IMR-90 (cell line): ENCODE measurements around the gene RAP2A. TPM values are rescaled to one million over a fixed set of nuclear protein-coding genes. Genes with fewer than 3 reads are reported as not detected.

Experiments
- ATAC-seq: fragments of 200-7000 bp; cut with Tn5 transposase; 2 replicates; pipeline ENCODE4 v1.9.1; 2020; ENCODE audit warnings: low read depth, mild to moderate bottlenecking, moderate library complexity
- BruUV-seq: library from RNA; stranded (reverse); fragments of 400-500 nt; replicated peaks from 2 replicates; lab custom pipeline; 2021; lab: Mats Ljungman, UMichigan
- CTCF ChIA-PET: fragments of 300-600 bp; formaldehyde crosslinking; extraction: SDS; loops from one replicate; lab custom pipeline; 2021; ENCODE audit warnings: antibody characterized with exemption; lab: Yijun Ruan, JAX
- POLR2A ChIA-PET: fragments of 300-600 bp; sonication (Branson Sonifier 250); formaldehyde crosslinking; loops from one replicate; lab custom pipeline; 2022; ENCODE audit warnings: antibody characterized with exemption; ENCODE audit not compliant: unreplicated experiment; lab: Charles Lee
- DNase-seq: peaks from one replicate; pipeline ENCODE4 v3.0.0; 2013
- H2AFZ ChIP-seq: replicated peaks from 2 replicates; pipeline ENCODE3; 2013; ENCODE audit warnings: low read length, mild to moderate bottlenecking; ENCODE audit not compliant: poor library complexity
- H2AK5ac ChIP-seq: 2 replicates; pipeline ENCODE4 v1.6.1; 2013; ENCODE audit warnings: low read depth, low read length, inconsistent platforms
- H2AK9ac ChIP-seq: replicated peaks from 2 replicates; pipeline ENCODE3; 2013; ENCODE audit warnings: mild to moderate bottlenecking, low read depth, low read length, moderate library complexity; ENCODE audit not compliant: poor library complexity
- H2BK120ac ChIP-seq: 2 replicates; pipeline ENCODE4 v1.6.1; 2013; ENCODE audit warnings: low read depth, low read length, inconsistent platforms
- H2BK15ac ChIP-seq: 3 replicates; pipeline ENCODE4 v1.6.1; 2013; ENCODE audit warnings: low read depth, low read length, inconsistent platforms
- H2BK20ac ChIP-seq: 2 replicates; pipeline ENCODE4 v1.6.1; 2013; ENCODE audit warnings: low read depth, mild to moderate bottlenecking, inconsistent platforms, low read length, moderate library complexity
- H2BK5ac ChIP-seq: 2 replicates; pipeline ENCODE4 v1.6.1; 2013; ENCODE audit warnings: mild to moderate bottlenecking, low read depth, low read length, inconsistent platforms; ENCODE audit not compliant: poor library complexity, severe bottlenecking
- H3K14ac ChIP-seq: replicated peaks from 2 replicates; pipeline ENCODE4 v1.6.1; 2013; ENCODE audit warnings: low read depth, low read length, inconsistent platforms
- H3K18ac ChIP-seq: 2 replicates; pipeline ENCODE4 v1.6.1; 2013; ENCODE audit warnings: low read depth, low read length, control low read depth
- H3K23ac ChIP-seq: 2 replicates; pipeline ENCODE4 v1.6.1; 2013; ENCODE audit warnings: low read depth, low read length, inconsistent platforms
- H3K27ac ChIP-seq: 2 replicates; pipeline ENCODE4 v1.5.1; 2013; ENCODE audit warnings: mild to moderate bottlenecking, control low read depth, low read length; ENCODE audit not compliant: insufficient read depth
- H3K27me3 ChIP-seq: 2 replicates; pipeline ENCODE4 v1.6.1; 2013; ENCODE audit warnings: low read length; ENCODE audit not compliant: control insufficient read depth, insufficient read depth
- H3K36me3 ChIP-seq: 2 replicates; pipeline ENCODE4 v1.6.1; 2013; ENCODE audit warnings: low read length, mixed read lengths; ENCODE audit not compliant: control insufficient read depth, insufficient read depth
- H3K4ac ChIP-seq: 2 replicates; pipeline ENCODE4 v1.6.1; 2013; ENCODE audit warnings: low read depth, low read length, inconsistent platforms
- H3K4me1 ChIP-seq: 2 replicates; pipeline ENCODE4 v1.6.1; 2013; ENCODE audit warnings: low read length, mixed read lengths; ENCODE audit not compliant: control insufficient read depth, insufficient read depth
- H3K4me2 ChIP-seq: 2 replicates; pipeline ENCODE4 v1.6.1; 2013; ENCODE audit warnings: low read depth, mild to moderate bottlenecking, control low read depth, low read length, moderate library complexity
- H3K4me3 ChIP-seq: 2 replicates; pipeline ENCODE4 v1.5.1; 2013; ENCODE audit warnings: low read depth, mild to moderate bottlenecking, control low read depth, low read length, moderate library complexity; ENCODE audit not compliant: insufficient read depth
- H3K56ac ChIP-seq: 2 replicates; pipeline ENCODE4 v1.6.1; 2013; ENCODE audit warnings: low read length, inconsistent platforms; ENCODE audit not compliant: insufficient read depth; ENCODE audit errors: extremely low read depth
- H3K79me1 ChIP-seq, 2 experiments: 2 replicates each; pipeline ENCODE4 v1.6.1; 2013; ENCODE audit warnings: low read length in 2 of 2, inconsistent platforms in 1 of 2, low read depth in 1 of 2
- H3K9ac ChIP-seq: 2 replicates; pipeline ENCODE4 v1.6.1; 2013; ENCODE audit warnings: low read depth, low read length, control low read depth
- H3K9me1 ChIP-seq: 2 replicates; pipeline ENCODE4 v1.6.1; 2013; ENCODE audit warnings: low read length, inconsistent platforms; ENCODE audit not compliant: insufficient read depth
- H3K9me3 ChIP-seq: 2 replicates; pipeline ENCODE4 v1.6.1; 2013; ENCODE audit warnings: low read length; ENCODE audit not compliant: control insufficient read depth, insufficient read depth
- H4K20me1 ChIP-seq: 2 replicates; pipeline ENCODE4 v1.6.1; 2013; ENCODE audit warnings: low read length, inconsistent platforms; ENCODE audit not compliant: insufficient read depth
- H4K5ac ChIP-seq: 2 replicates; pipeline ENCODE4 v1.6.1; 2013; ENCODE audit warnings: mild to moderate bottlenecking, low read depth, low read length, control low read depth
- H4K8ac ChIP-seq, 2 experiments: 2 replicates each; pipeline ENCODE4 v1.6.1; 2013; ENCODE audit warnings: low read depth in 2 of 2, low read length in 2 of 2, control low read depth in 1 of 2, inconsistent platforms in 1 of 2
- H4K91ac ChIP-seq: 2 replicates; pipeline ENCODE4 v1.6.1; 2013; ENCODE audit warnings: low read depth, low read length, inconsistent platforms; ENCODE audit not compliant: insufficient read depth
- BHLHE40 ChIP-seq: fragments of 150-350 bp; IDR thresholded peaks from 2 replicates; pipeline ENCODE4 v1.6.1; 2016; ENCODE audit warnings: mild to moderate bottlenecking, low read depth, low read length
- CEBPB ChIP-seq: IDR thresholded peaks from 2 replicates; pipeline ENCODE4 v1.6.1; 2012; ENCODE audit warnings: low read depth, low read length, improper control_type of control experiment
- CHD1 ChIP-seq: IDR thresholded peaks from 2 replicates; pipeline ENCODE4 v1.6.1; 2012; ENCODE audit warnings: low read depth, low read length, improper control_type of control experiment
- FOS ChIP-seq: fragments of 150-350 bp; IDR thresholded peaks from 2 replicates; pipeline ENCODE4 v1.6.1; 2016; ENCODE audit warnings: low read depth, low read length
- MAFK ChIP-seq: IDR thresholded peaks from 2 replicates; pipeline ENCODE4 v1.6.1; 2012; ENCODE audit warnings: low read depth, low read length, improper control_type of control experiment
- MAZ ChIP-seq: IDR thresholded peaks from 2 replicates; pipeline ENCODE4 v1.6.1; 2012; ENCODE audit warnings: low read depth, mild to moderate bottlenecking, low read length, improper control_type of control experiment, moderate library complexity, borderline replicate concordance
- NFE2L2 ChIP-seq: fragments of 150-350 bp; IDR thresholded peaks from 2 replicates; pipeline ENCODE4 v1.6.1; 2016; ENCODE audit warnings: low read depth, mild to moderate bottlenecking, low read length
- POLR2A ChIP-seq: IDR thresholded peaks from 2 replicates; pipeline ENCODE4 v1.6.1; 2012; ENCODE audit warnings: mild to moderate bottlenecking, low read depth, low read length
- RAD21 ChIP-seq: IDR thresholded peaks from 2 replicates; pipeline ENCODE4 v1.6.1; 2012; ENCODE audit warnings: low read length, improper control_type of control experiment
- RCOR1 ChIP-seq: IDR thresholded peaks from 2 replicates; pipeline ENCODE4 v1.6.1; 2012; ENCODE audit warnings: mild to moderate bottlenecking, low read length, improper control_type of control experiment; ENCODE audit not compliant: insufficient replicate concordance
- RFX5 ChIP-seq: IDR thresholded peaks from 2 replicates; pipeline ENCODE4 v1.8.0; 2012; ENCODE audit warnings: low read depth, mild to moderate bottlenecking, low read length, moderate library complexity
- SMC3 ChIP-seq: fragments of 150-350 bp; IDR thresholded peaks from 2 replicates; pipeline ENCODE4 v1.6.1; 2016; ENCODE audit warnings: low read depth, mild to moderate bottlenecking, antibody characterized with exemption, low read length, moderate library complexity
- WGBS, 2 experiments: methylation state at CpG; one replicate each; pipeline versions ENCODE4 v1.1.5 to v1.1.7; 2013; ENCODE audit warnings: missing lambda C conversion rate in 2 of 2; ENCODE audit not compliant: insufficient read length in 1 of 2; ENCODE audit errors: extremely low coverage in 2 of 2; 5-methylcytosine and 5-hydroxymethylcytosine counted together
- dilution Hi-C: fragments of 300-500 bp; cut with HindIII; formaldehyde crosslinking; loops from one replicate; pipeline ENCODE4 v1.14.3; 2018; ENCODE audit warnings: low sequenced_read_pairs; ENCODE audit not compliant: unreplicated experiment
- in situ Hi-C: fragments of 300-500 bp; cut with MboI; formaldehyde crosslinking; loops from 3 replicates; pipeline ENCODE4 v1.14.3; 2019; ENCODE audit warnings: low sequenced_read_pairs, inconsistent platforms, mixed read lengths
- intact Hi-C: fragments of 100-400 bp; cut with micrococcal nuclease; formaldehyde crosslinking; loops from 2 replicates; pipeline ENCODE4 v1.10.0; 2022
- polyA plus RNA-seq, 3 experiments: library from polyadenylated mRNA; depleted of rRNA; stranded (reverse); fragments of >200 nt; gene quantifications; 2 replicates each; pipeline ENCODE4 v1.2.3, GENCODE V29; 2012; ENCODE audit warnings: low replicate concordance in 1 of 3
- total RNA-seq: library from RNA; depleted of rRNA; stranded (reverse); fragments of >200 nt; gene quantifications from 2 replicates; pipeline ENCODE4 v1.2.3, GENCODE V29; 2012
- TF ChIP-seq, protein P1 (sequence below): conservative IDR thresholded peaks from 2 replicates; pipeline ENCODE4 v1.5.1; 2012; ENCODE audit warnings: mild to moderate bottlenecking, low read depth, low read length, improper control_type of control experiment
- TF ChIP-seq, protein P2 (sequence below): fragments of 150-350 bp; IDR thresholded peaks from 2 replicates; pipeline ENCODE4 v1.6.1; 2017; ENCODE audit warnings: mild to moderate bottlenecking, antibody characterized with exemption, low read length, low read depth
- TF ChIP-seq, protein P3 (sequence below): fragments of 150-350 bp; IDR thresholded peaks from 2 replicates; pipeline ENCODE4 v1.6.1; 2016; ENCODE audit warnings: low read depth, mild to moderate bottlenecking, low read length, moderate library complexity, borderline replicate concordance

The RAP2A gene
- total and polyA plus RNA-seq, 2 of the 4 experiments (the other 2 are of a cell fraction) = 6.4 to 21.0 TPM

DNA sequence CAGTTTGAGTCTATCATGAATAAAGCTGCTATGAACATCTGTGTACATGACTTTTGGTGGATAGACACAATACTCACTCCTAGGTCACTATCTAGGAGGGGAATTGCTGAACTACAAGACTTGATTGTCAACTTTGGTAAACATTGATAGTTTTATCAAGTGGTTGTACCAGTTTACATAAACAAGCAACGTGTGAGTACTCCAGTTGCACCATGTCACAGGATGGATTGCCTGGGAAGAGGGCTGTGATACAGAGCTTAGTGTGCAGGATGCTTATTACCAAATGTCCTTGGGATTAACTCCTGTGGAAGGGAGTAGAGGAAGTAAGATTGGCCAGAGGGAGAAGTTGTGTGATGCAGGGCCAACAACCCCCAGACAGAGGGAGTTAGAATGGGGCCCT is 37.7 kb downstream of the RAP2A start:
- Histone ChIP-seq H3K4me1 (peaks cover 11% of the 10 kb centered on the region; the same call in 1 of the 2 replicates), H3K27me3 (no peaks in the 10 kb centered on the region), H2BK120ac (no peak overlapping the region), H3K4me3 (no peak overlapping the region), H3K9me1 (peaks cover 5% of the 10 kb centered on the region; the same call in 1 of the 2 replicates), H2BK5ac (no peak overlapping the region), H3K4me2 (no peak overlapping the region), H4K20me1 (no peaks in the 10 kb centered on the region), H3K14ac (no peak overlapping the region), H3K36me3 (no peaks in the 10 kb centered on the region), H3K9ac (no peak overlapping the region), H4K8ac (no peak overlapping the region), H2BK15ac (no peak overlapping the region), H3K79me1 (no peaks in the 10 kb centered on the region), H2BK20ac (no peak overlapping the region), H3K56ac (no peak overlapping the region), H2AFZ (no peak overlapping the region), H3K18ac (no peak overlapping the region), H3K4ac (no peak overlapping the region), H2AK5ac (no peak overlapping the region), H3K9me3 (no peaks in the 10 kb centered on the region), H3K23ac (no peak overlapping the region), H4K5ac (no peak overlapping the region), H3K27ac (no peak overlapping the region), H4K91ac (no peak overlapping the region), H2AK9ac (no peak overlapping the region)
- no peak for ATAC-seq
- in situ Hi-C loops = no loop called here
- 11% methylated on average over 1 of the region's 1 CpG; no CpG with 5 or more reads in 1 of the 2 experiments for WGBS, 2 experiments
- DNase-seq = peak; percentile 4
- TF ChIP-seq, protein P1, sequence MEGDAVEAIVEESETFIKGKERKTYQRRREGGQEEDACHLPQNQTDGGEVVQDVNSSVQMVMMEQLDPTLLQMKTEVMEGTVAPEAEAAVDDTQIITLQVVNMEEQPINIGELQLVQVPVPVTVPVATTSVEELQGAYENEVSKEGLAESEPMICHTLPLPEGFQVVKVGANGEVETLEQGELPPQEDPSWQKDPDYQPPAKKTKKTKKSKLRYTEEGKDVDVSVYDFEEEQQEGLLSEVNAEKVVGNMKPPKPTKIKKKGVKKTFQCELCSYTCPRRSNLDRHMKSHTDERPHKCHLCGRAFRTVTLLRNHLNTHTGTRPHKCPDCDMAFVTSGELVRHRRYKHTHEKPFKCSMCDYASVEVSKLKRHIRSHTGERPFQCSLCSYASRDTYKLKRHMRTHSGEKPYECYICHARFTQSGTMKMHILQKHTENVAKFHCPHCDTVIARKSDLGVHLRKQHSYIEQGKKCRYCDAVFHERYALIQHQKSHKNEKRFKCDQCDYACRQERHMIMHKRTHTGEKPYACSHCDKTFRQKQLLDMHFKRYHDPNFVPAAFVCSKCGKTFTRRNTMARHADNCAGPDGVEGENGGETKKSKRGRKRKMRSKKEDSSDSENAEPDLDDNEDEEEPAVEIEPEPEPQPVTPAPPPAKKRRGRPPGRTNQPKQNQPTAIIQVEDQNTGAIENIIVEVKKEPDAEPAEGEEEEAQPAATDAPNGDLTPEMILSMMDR = no peak
- no peak for TF ChIP-seq CEBPB
- TF ChIP-seq NFE2L2 = no peak
- no peak for TF ChIP-seq RFX5
- TF ChIP-seq, protein P2, sequence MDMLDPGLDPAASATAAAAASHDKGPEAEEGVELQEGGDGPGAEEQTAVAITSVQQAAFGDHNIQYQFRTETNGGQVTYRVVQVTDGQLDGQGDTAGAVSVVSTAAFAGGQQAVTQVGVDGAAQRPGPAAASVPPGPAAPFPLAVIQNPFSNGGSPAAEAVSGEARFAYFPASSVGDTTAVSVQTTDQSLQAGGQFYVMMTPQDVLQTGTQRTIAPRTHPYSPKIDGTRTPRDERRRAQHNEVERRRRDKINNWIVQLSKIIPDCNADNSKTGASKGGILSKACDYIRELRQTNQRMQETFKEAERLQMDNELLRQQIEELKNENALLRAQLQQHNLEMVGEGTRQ = no peak
- TF ChIP-seq CHD1 = no peak
- no peak for TF ChIP-seq FOS
- no peak for TF ChIP-seq BHLHE40
- no peak for TF ChIP-seq MAZ
- no peak for TF ChIP-seq RAD21
- TF ChIP-seq, protein P3, sequence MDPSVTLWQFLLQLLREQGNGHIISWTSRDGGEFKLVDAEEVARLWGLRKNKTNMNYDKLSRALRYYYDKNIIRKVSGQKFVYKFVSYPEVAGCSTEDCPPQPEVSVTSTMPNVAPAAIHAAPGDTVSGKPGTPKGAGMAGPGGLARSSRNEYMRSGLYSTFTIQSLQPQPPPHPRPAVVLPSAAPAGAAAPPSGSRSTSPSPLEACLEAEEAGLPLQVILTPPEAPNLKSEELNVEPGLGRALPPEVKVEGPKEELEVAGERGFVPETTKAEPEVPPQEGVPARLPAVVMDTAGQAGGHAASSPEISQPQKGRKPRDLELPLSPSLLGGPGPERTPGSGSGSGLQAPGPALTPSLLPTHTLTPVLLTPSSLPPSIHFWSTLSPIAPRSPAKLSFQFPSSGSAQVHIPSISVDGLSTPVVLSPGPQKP = no peak
- TF ChIP-seq SMC3 = no peak
- no peak for TF ChIP-seq POLR2A
- no peak for TF ChIP-seq MAFK
- TF ChIP-seq RCOR1 = no peak
- POLR2A ChIA-PET = no interaction called here
- dilution Hi-C loops = no loop called here
- intact Hi-C loops = no loop called here
- BruUV-seq = no TSS peak
- CTCF ChIA-PET = no interaction called here
